Fibroblast of skin of back (primary cell): ENCODE results near the gene NOS3.
A peak's percentile ranks its signal among the peaks of the same experiment; 100 is the strongest.
"Not testable (repeated sequence)": the region's sequence is repeated elsewhere in the genome, so short reads cannot be mapped to it uniquely, and the experiment has no call there.

Experiments
- DNase-seq: peaks from one replicate; pipeline ENCODE4 v3.0.0-alpha.2; 2013

The NOS3 gene

DNA sequence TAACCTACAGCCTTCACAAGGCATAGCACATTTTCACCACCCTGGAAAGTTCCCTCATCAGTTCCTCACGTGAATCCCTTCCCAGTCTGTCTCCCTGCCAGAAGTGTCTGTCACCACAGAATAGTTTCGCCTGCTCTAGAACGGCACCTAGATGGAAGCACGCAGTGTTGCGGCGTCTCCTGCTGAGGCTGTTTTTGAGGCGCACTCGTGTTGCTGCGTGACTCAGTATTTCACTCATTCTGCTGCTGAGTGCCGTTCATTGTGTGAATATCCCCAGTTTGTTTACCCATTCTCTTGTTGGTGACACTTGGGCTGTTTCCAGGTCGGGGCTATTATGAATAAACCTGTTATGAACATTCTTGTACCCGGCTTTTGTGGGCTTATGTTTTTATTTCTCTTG, 12.8 kb downstream of the NOS3 start:
- no peak for DNase-seq

DNA sequence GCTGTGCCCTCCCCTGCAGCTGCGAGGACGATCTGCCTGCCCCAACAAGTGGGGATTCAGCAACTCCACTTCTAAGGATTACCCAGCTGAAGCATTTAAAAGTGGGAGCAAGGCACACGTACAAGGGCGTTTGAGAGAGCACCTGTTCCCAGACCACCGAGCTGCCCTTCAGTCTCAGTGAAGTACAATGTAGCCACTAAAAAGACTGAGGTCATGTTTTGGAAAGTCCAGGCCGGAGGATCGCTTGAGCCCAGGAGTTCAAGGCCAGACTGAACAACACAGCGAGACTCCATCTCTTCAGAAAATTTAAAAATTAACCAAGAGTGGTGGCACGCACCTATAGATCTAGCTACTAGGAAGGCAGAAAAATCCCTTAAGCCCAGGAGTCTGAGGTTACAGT, 14.7 kb downstream of the NOS3 start:
- DNase-seq, result no peak

DNA sequence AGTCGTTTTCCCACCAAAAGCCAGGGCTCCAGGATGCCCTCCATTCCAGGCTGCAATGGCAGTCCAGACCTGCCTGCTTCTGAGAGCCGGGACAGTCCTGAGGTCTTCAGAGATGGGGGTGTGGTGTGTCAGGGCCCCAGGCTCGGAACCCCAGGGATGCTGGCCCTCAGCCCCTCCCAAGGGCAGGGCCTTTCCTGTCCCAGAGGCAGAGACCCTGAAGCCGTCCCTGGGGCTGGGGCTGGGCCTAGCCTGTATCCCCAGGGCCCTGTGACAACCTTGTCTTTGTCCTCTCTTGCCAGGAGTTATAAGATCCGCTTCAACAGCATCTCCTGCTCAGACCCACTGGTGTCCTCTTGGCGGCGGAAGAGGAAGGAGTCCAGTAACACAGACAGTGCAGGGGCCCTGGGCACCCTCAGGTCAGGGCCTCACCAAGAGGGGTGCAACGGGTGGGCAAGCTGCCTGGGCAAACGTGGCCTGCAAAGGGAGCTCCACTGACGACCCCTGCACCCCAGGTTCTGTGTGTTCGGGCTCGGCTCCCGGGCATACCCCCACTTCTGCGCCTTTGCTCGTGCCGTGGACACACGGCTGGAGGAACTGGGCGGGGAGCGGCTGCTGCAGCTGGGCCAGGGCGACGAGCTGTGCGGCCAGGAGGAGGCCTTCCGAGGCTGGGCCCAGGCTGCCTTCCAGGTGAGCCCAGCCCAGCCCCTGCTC, 15.9 kb downstream of the NOS3 start:
- DNase-seq, result no peak

DNA sequence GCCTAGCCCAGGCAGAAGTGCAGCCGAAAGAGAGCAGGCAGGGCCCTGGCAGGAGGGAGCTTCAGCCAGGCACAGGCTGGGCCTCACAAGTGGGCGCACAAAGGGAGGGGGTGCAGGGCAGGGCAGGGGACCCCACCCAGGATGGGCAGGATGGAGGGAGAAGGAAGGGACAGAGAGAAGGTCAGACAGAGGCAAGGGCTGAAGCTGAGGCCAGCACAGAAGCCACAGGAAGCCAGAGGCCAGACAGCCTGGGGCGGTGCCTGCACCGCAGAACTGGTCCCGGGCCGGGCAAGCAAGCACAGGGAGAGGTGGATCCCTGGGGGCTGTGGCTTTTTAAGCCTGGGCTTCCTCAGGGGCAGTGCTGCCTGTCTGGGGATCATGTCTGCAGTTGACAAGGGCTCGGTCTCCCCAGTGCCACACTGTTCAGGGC, 16.7 kb downstream of the NOS3 start:
- DNase-seq, result no peak

DNA sequence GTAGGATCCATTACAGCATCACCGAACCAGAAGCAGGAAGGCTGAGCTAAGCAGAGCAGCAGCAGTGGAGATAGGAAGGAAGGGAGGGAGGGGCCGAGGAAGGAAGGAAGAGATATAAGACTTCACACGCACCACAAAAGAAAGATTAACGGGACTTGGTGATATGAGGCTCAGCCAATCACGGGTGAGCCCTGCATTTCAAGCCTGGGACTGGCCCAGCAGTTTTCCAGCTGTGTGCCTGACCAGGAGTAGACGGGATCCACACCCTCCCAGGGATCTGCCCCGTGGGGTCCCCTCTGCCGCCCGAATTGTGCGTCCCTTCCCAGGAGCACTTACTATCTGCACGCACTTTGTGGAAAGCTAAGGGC, 17.3 kb downstream of the NOS3 start:
- no peak for DNase-seq

DNA sequence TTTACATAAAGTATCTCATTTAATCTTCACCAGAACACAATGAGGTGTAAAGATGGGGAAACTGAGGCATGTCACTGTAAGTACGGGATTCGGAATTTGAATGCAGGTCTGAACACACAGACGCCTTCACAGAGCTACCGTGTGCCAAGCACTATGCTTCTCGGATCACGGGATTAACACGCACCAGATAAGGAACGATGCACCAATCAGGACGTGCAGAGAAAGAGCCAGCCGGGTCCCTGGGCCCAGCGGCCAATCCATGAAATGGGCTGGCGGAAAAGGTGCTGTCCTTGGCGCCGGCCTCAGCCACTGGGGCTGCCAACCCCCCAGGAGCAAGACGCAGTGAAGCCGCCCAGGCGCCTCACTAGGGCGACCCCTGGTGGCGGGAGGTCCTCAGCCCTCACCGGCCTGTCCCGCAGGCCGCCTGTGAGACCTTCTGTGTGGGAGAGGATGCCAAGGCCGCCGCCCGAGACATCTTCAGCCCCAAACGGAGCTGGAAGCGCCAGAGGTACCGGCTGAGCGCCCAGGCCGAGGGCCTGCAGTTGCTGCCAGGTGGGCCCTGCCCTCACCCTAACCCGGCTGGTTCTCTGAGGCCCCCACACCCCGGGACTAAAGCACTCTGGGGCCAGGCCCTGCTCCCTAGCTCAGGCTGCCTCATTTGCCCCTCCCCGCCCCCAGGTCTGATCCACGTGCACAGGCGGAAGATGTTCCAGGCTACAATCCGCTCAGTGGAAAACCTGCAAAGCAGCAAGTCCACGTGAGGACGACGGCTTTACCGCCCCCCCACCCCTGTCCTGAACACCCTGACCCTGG, 17.9 kb downstream of the NOS3 start:
- peak; percentile 48 for DNase-seq

DNA sequence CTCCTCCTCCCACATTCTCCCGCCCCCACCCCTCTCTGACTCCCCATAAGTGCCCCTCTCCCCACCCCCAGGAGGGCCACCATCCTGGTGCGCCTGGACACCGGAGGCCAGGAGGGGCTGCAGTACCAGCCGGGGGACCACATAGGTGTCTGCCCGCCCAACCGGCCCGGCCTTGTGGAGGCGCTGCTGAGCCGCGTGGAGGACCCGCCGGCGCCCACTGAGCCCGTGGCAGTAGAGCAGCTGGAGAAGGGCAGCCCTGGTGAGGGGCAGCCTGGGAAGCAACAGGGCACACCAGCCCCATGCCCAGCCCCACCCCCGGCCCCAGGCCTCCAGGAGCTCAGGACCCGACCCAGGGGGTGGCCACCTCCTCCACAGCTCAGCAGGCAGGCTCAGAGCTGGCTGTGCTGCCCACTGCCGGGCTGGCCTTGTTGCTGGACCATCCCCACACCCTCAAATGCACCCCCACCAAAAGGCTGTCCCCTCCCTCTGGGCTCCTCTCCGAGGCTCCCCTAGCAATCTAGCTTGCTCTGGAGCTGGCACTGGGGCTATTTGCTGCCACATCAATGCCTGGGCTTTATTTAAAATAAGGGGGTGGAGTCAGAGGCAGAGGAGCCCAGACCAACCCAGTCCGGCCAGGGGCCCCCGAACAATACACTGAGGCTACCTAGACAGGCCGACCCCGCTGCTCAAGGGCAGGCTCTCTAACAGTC, 18.7 kb downstream of the NOS3 start:
- no peak for DNase-seq

DNA sequence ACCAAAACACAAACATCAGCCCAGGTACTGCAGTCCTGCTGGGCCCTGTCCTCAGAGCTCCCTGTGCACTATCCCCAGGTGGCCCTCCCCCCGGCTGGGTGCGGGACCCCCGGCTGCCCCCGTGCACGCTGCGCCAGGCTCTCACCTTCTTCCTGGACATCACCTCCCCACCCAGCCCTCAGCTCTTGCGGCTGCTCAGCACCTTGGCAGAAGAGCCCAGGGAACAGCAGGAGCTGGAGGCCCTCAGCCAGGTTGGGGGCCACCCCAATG, 19.2 kb downstream of the NOS3 start:
- DNase-seq, result no peak

DNA sequence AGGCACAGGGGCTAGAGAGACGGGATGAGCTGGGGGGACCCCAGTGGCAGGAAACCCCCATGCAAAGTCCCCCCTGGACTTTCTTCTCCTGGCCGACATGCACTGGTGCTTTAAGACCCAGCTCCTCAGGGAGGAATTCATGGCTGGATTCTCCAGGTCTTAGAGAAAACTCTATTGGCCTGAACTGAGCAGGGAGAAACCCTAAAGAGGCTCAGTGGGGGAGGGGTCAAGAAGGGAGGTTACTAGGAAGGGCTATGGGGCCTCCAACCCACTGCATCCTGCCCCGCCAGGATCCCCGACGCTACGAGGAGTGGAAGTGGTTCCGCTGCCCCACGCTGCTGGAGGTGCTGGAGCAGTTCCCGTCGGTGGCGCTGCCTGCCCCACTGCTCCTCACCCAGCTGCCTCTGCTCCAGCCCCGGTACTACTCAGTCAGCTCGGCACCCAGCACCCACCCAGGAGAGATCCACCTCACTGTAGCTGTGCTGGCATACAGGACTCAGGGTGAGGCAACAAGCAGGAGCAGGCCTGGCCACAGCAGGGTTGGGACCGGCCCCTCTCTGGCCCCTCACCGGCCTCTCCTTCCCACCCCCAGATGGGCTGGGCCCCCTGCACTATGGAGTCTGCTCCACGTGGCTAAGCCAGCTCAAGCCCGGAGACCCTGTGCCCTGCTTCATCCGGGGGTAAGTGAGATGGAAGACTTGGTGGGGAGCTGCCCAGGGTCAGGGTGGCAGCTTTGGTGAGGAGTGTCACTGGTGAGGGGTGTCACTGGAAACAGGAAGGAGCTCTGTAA, 19.7 kb downstream of the NOS3 start:
- DNase-seq, result peak; percentile 49

DNA sequence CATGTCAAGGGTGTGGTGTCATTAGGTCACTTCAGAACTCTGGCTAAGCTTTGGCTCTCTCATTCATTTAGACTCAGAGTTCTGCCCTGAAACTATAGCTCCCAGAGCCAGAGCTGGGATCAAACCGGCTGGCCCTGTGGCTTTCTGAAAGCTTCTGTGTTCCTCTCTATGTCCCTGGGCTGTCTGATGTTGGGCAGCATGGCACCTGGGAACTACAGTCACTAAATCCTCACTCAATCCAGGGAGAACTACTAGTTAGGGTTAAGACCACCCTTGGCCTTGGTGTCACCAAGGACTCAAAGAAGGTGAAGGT, 20.2 kb downstream of the NOS3 start:
- DNase-seq, result no peak

DNA sequence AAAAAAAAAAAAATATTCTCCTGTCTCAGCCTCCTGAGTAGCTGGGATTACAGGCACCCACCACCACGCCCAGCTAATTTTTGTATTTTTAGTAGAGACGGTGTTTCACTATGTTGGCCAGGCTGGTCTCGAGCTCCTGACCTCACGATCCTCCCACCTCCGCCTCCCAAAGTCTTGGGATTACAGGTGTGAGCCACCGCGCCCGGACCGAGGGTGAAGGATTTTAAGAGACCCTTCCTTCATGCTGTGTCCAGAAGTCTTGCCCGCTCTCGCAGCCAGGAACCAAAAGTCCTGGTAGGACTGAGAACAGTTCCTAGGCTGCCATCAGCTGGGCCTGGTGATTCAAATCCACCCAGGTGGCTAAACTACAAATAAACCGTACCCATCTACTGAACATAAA, 20.8 kb downstream of the NOS3 start:
- not testable (repeated sequence) for DNase-seq

DNA sequence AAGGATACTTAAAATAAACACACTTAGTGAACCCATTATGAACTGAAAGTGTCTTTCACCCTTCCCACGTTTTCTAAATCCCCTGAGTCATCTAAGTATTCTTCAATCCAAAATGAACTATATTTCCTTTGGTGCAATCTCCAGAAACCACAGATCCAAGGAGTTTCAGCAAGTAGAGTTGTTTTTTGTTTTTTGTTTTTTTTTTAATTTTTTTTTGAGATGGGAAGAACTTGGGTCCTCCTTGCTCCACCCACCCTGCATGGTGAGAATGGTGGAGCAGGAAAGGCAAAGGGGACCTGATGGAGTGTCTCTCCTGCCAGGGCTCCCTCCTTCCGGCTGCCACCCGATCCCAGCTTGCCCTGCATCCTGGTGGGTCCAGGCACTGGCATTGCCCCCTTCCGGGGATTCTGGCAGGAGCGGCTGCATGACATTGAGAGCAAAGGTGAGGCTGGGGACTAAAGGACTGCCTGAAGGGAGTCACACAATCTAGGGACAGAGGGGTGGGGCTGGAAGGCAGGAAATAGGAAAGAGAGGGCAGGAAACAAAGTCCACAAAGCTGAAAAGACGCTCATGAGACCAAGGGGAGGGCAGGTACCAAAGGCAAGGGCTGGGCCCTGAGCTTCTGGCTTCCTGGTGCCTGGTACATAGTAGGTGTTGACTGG, 21.3 kb downstream of the NOS3 start:
- DNase-seq, result no peak

DNA sequence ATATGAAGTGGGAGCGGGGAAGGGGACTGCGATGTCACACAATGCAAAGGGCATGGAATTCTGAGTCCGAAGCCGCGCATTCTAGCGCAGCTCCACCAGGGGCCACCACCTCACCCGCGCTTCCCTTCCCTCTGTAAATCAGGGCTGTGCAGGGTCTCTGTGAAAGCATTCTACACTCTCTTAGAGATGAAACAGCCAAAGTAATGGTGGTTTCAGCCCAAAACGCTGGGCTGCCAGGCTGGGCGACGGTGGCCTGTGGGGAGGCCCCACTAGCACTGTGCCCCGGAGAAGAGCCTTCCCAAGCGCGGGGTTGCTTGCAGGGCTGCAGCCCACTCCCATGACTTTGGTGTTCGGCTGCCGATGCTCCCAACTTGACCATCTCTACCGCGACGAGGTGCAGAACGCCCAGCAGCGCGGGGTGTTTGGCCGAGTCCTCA, 22.1 kb downstream of the NOS3 start:
- peak; percentile 54 for DNase-seq

DNA sequence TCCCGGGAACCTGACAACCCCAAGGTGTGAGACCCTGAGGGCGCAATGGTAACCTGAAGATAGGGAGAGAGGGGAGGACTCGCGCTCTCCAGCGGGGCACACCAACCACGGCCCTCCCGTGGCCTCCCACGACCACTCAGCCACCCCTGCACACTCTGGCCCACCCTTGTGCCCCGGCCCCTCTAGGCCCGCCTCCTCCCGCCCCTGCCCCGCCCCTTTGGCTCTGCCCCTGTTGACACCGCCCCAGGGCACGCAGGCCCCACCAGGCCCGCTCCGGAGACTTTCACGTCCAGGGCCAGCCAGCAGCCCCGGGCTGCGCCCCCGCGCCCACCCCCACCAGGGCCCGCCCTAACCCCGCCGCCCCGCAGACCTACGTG, 22.5 kb downstream of the NOS3 start:
- no peak for DNase-seq

DNA sequence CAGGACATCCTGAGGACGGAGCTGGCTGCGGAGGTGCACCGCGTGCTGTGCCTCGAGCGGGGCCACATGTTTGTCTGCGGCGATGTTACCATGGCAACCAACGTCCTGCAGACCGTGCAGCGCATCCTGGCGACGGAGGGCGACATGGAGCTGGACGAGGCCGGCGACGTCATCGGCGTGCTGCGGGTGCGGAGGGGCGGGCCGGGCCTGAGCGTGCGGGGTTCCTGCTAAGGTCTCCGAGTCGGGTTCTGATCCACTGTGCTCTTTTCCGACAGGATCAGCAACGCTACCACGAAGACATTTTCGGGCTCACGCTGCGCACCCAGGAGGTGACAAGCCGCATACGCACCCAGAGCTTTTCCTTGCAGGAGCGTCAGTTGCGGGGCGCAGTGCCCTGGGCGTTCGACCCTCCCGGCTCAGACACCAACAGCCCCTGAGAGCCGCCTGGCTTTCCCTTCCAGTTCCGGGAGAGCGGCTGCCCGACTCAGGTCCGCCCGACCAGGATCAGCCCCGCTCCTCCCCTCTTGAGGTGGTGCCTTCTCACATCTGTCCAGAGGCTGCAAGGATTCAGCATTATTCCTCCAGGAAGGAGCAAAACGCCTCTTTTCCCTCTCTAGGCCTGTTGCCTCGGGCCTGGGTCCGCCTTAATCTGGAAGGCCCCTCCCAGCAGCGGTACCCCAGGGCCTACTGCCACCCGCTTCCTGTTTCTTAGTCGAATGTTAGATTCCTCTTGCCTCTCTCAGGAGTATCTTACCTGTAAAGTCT, 23.1 kb downstream of the NOS3 start:
- peak; percentile 79 for DNase-seq

DNA sequence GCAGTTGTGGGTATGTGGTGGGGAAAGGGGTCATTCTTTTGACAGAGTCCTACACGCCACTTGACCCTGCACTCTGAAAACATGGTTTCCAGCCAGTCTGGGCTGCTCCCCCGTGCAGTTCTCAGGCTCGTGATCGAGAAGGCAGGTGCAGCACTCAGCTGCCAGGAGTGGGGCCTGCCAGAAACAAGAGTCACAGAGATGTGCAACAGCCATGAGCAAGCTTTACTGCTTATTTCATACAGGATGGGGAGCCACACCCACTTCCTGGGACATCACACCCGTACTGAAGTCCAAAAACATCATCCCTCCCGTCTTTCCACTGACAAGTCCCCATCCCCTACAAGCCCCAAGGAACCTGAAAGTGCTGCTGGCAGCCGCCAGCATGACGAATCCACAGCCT, 24.1 kb downstream of the NOS3 start:
- no peak for DNase-seq

DNA sequence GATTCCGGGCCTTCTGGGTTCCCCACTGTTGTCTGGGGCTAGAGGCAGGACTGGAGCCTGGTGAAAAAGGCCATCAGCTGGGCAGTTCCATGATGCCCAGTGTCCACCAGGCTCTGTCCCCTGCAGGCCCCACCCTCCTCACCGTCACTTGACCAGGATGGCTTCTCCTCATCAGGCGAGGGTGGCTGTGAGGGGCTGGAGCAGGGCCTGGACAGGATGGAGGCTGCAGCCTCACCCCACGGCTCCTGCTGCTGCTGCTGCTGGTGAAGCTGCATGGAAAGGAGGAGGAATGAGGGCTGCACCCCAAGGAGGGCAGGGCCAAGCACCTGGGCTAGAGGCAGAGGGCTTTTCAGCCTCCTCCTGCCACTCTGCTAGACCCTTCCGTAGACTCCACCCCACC, 25.1 kb downstream of the NOS3 start:
- no peak for DNase-seq

DNA sequence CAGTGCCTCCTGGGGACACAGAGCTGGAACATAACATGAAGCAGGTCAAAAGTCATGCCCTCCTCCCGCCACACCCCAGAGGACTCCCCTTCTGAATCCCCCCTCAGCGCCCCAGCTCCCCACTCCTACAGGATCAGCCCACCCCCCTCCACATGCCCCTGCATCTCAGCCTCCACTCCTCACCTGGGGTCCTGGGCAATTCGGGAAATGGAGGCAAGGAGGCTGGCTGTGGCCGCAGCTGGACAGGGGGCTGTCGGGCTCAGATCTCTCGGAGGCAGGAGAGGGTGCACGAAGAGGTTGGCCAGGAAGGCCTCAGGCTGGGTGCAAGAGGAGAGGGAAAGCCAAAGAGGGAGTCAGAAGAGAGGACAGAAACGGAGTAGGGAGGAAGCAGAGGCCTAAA, 25.7 kb downstream of the NOS3 start:
- DNase-seq, result no peak

DNA sequence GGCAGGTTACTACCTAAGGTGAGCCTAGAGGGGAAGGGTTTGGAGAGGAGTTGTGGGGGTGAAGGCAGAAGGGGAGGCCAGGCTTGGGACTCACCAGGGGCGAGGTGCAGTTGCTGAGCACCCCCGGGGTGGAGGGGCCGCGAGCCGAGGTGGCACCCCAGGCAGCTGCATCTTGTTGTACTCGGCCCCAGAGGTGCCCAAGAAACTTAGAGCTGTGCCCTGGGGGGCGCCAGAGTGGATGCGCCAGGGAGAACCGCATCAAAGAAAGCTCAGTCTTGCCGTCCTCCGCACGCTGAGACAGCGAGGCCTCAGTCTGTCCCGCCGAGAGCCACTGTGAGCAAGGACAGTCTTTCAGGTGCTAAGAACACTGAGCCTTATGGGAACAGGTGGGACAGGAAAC, 26.1 kb downstream of the NOS3 start:
- DNase-seq, result no peak

DNA sequence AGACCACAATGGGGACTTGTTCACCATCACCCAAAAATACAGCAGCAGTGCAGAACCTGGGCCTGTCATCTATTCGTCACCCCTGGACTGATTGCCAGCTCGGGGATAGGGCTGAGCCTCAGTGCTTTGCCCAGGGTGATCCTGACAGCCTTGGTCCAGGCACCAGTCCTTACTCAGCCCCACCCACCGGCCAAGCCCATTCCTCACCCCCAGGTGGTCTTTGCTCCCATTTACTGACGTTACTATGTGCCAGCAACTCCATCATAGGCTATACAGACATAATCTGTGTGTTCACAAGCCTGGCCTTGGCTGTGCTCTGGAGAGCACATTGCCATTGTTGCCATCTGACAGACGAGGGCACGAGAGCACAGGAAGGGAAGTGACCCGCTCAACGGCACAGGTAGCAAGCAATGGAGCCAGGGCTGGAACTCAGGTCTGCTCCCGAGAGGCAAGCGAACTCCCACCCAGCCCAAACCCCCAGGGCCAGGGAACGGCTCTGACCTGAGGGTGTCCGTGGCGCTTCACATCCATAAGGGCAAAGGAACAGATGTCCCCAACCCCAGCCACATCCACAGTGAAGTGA, 26.6 kb downstream of the NOS3 start:
- no peak for DNase-seq

DNA sequence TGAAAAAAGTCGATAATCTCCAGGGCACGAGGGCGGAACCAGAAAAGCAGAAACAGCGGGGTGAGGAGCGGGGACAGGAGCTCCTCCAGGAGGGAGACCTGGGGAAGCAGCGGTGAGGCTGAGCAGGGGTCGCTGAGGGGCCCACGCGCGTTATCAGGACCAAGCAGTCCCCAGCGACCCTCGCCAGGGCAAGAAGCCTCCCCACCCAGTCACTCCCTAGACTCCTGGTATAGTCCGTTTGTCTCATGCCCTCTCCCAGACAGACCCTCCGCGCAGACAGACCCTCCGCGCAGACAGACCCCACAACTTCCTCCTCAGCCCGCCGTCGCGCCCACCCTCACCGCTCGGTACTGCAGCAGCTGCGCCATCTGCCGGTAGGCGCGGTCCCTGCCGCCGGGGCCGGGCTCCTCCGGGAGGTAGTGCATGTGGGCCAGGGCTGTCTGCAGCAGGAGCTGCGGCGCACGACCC, 27.2 kb downstream of the NOS3 start:
- DNase-seq, result peak; percentile 44
